Mesenchymal stem cell (in vitro differentiated cells and primary cell): ENCODE measurements around the gene SLN. TPM values are rescaled to one million over a fixed set of nuclear protein-coding genes. Genes with fewer than 3 reads are reported as not detected.
"Not testable (repeated sequence)": the region's sequence is repeated elsewhere in the genome, so short reads cannot be mapped to it uniquely, and the experiment has no call there.

Experiments
- DNase-seq: peaks from one replicate; pipeline ENCODE4 v3.0.0-alpha.2; 2013
- H2AFZ ChIP-seq: one replicate; pipeline ENCODE4 v1.6.1; 2013; ENCODE audit warnings: low read depth, mild to moderate bottlenecking, control low read depth, inconsistent platforms, low read length, moderate library complexity
- H2AK5ac ChIP-seq: 2 replicates; pipeline ENCODE4 v1.6.1; 2013; ENCODE audit warnings: low read length, moderate library complexity, mild to moderate bottlenecking, inconsistent platforms; ENCODE audit not compliant: severe bottlenecking
- H2BK120ac ChIP-seq: one replicate; pipeline ENCODE4 v1.6.1; 2013; ENCODE audit warnings: low read depth, mild to moderate bottlenecking, inconsistent platforms, low read length, moderate library complexity
- H2BK12ac ChIP-seq, 2 experiments: one replicate each; pipeline ENCODE4 v1.6.1; 2013; ENCODE audit warnings: inconsistent platforms in 2 of 2, low read length in 2 of 2, mild to moderate bottlenecking in 2 of 2, moderate library complexity in 2 of 2, control low read depth in 1 of 2
- H2BK15ac ChIP-seq: one replicate; pipeline ENCODE4 v1.6.1; 2013; ENCODE audit warnings: mild to moderate bottlenecking, low read depth, inconsistent platforms; ENCODE audit not compliant: poor library complexity, severe bottlenecking
- H2BK5ac ChIP-seq: 2 replicates; pipeline ENCODE4 v1.6.1; 2013; ENCODE audit warnings: low read depth, mild to moderate bottlenecking, low read length, control low read depth, inconsistent platforms; ENCODE audit not compliant: poor library complexity, severe bottlenecking
- H3K14ac ChIP-seq, 2 experiments: one replicate each; pipeline ENCODE4 v1.6.1; 2013; ENCODE audit warnings: inconsistent platforms in 2 of 2, low read length in 2 of 2, control low read depth in 1 of 2, mild to moderate bottlenecking in 1 of 2, moderate library complexity in 1 of 2
- H3K18ac ChIP-seq, 2 experiments: one replicate each; pipeline ENCODE4 v1.6.1; 2013; ENCODE audit warnings: inconsistent platforms in 2 of 2, low read length in 2 of 2, control low read depth in 1 of 2, low read depth in 1 of 2, mild to moderate bottlenecking in 1 of 2
- H3K23ac ChIP-seq, 2 experiments: one replicate each; pipeline ENCODE4 v1.6.1; 2013; ENCODE audit warnings: inconsistent platforms in 2 of 2, low read length in 2 of 2, mild to moderate bottlenecking in 2 of 2, moderate library complexity in 2 of 2, control low read depth in 1 of 2
- H3K27ac ChIP-seq: 2 replicates; pipeline ENCODE4 v1.5.1; 2013; ENCODE audit warnings: mild to moderate bottlenecking, moderate library complexity, low read length, control low read depth, inconsistent platforms; ENCODE audit not compliant: poor library complexity, severe bottlenecking
- H3K27me3 ChIP-seq, 2 experiments: 2 replicates each; pipeline versions ENCODE4 v1.6.1 to v1.7.0; 2013; ENCODE audit warnings: low read length in 2 of 2, mild to moderate bottlenecking in 2 of 2, moderate library complexity in 2 of 2, control low read depth in 1 of 2, inconsistent platforms in 1 of 2; ENCODE audit not compliant: control insufficient read depth in 1 of 2, insufficient read depth in 1 of 2
- H3K36me3 ChIP-seq, 2 experiments: 2 replicates each; pipeline versions ENCODE4 v1.6.1 to v1.7.0; 2013; ENCODE audit warnings: low read length in 2 of 2, control low read depth in 1 of 2, inconsistent platforms in 1 of 2, low read depth in 1 of 2, mild to moderate bottlenecking in 1 of 2; ENCODE audit not compliant: insufficient read depth in 2 of 2, control insufficient read depth in 1 of 2
- H3K4ac ChIP-seq, 2 experiments: one replicate each; pipeline ENCODE4 v1.6.1; 2013; ENCODE audit warnings: inconsistent platforms in 2 of 2, low read length in 2 of 2, mild to moderate bottlenecking in 2 of 2, moderate library complexity in 2 of 2, control low read depth in 1 of 2, low read depth in 1 of 2
- H3K4me1 ChIP-seq: 2 replicates; pipeline ENCODE4 v1.6.1; 2013; ENCODE audit warnings: low read depth, low read length, control low read depth; ENCODE audit not compliant: control insufficient read depth, insufficient read depth
- H3K4me2 ChIP-seq: 2 replicates; pipeline ENCODE4 v1.6.1; 2013; ENCODE audit warnings: low read length, mild to moderate bottlenecking, inconsistent platforms; ENCODE audit not compliant: poor library complexity, severe bottlenecking
- H3K4me3 ChIP-seq, 2 experiments: 2 replicates each; pipeline versions ENCODE4 v1.5.1 to v1.7.0; 2013; ENCODE audit warnings: low read length in 2 of 2, mild to moderate bottlenecking in 2 of 2, control low read depth in 1 of 2, low read depth in 1 of 2; ENCODE audit not compliant: insufficient read depth in 1 of 2
- H3K79me1 ChIP-seq: replicated peaks from 2 replicates; pipeline ENCODE4 v1.6.1; 2013; ENCODE audit warnings: mild to moderate bottlenecking, control low read depth, low read length, inconsistent platforms; ENCODE audit not compliant: poor library complexity, severe bottlenecking
- H3K9ac ChIP-seq: 2 replicates; pipeline ENCODE4 v1.7.0; 2013; ENCODE audit warnings: mild to moderate bottlenecking, low read length, moderate library complexity
- H3K9me3 ChIP-seq: 2 replicates; pipeline ENCODE4 v1.7.0; 2013; ENCODE audit warnings: mild to moderate bottlenecking, low read length; ENCODE audit not compliant: control insufficient read depth
- H4K8ac ChIP-seq: one replicate; pipeline ENCODE4 v1.6.1; 2013; ENCODE audit warnings: inconsistent platforms, mild to moderate bottlenecking, low read length, moderate library complexity
- H4K91ac ChIP-seq: one replicate; pipeline ENCODE4 v1.6.1; 2013; ENCODE audit warnings: mild to moderate bottlenecking, low read length, inconsistent platforms
- WGBS: methylation state at CpG from one replicate; pipeline ENCODE4 v1.1.7; 2013; ENCODE audit warnings: mixed read lengths; 5-methylcytosine and 5-hydroxymethylcytosine counted together
- polyA plus RNA-seq, 2 experiments: library from polyadenylated mRNA; stranded (reverse); fragments of 200-250 nt; gene quantifications; one replicate each; pipeline ENCODE4 v1.2.3, GENCODE V29; 2013

SLN gene
- polyA plus RNA-seq (2013, experiment 1 of 2): 0.21 TPM
- not detected for polyA plus RNA-seq (2013, experiment 2 of 2)

DNA sequence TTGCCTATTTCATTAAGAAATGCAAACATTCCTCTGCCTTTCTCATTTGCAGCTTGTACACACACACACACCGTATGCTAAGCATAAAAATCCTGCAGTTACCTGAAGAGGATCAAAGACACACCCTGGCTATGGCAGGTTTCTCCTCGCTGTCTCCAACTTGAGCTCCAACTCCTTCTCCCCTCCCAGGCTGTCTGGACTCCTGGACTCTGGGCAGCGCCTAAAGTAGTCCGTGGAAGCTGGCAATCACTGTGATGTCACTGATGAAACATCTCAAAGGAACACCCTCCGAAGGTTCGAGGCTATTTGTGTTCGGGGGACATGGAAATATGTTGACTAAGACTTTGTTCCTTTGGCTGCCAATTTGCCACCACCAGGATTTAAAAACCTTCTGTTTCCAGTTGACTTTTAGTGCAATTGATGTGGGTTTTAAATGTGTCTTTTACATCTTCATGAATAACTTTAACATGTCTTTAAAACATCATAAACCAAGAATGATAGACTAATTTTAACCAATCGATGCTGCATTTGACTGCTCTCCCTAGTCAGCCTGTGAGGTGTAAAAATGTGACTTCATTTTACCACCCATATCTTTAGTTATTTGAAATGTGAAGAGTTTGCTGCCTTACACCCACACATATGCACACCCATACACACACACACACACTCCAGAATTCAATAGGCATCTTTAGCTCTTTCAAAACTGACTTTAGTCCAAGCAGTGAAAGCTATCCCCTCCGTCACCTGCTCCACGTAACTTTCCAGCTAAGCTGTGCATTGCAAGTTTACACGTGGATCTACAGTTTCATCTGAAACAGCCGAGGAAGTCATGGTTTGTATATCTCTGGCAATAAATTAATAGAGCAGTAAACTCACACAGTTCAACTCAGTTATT lies at the start of gene SLN:
SLN (minus strand) TSS at position 196 of the 895 bp plus-strand sequence.
- Histone ChIP-seq H3K27ac (no peak within 1 kb of the TSS), H3K14ac (no peak within 1 kb of the TSS), H3K79me1 (no peaks in the 10 kb centered on the region), H2BK15ac (no peak within 1 kb of the TSS), H2AK5ac (no peak within 1 kb of the TSS), H3K27me3 (peaks cover 0 to 17% of the 10 kb centered on the region in 2 experiments), H3K4me1 (peaks cover 2% of the 10 kb centered on the region), H3K9me3 (no peaks in the 10 kb centered on the region), H3K4me2 (no peak within 1 kb of the TSS), H3K9ac (no peak within 1 kb of the TSS), H2BK120ac (no peak within 1 kb of the TSS), H3K36me3 (no peaks in the 10 kb centered on the region), H3K18ac (no peak within 1 kb of the TSS), H3K4me3 (no peak within 1 kb of the TSS), H2BK12ac (no peak within 1 kb of the TSS), H3K23ac (no peak within 1 kb of the TSS), H4K8ac (no peak within 1 kb of the TSS), H2AFZ (no peak within 1 kb of the TSS), H4K91ac (no peak within 1 kb of the TSS), H3K4ac (no peak within 1 kb of the TSS), H2BK5ac (no peak within 1 kb of the TSS)
- no peak for DNase-seq
- WGBS: 85% methylated on average over 9 of the region's 12 CpGs

DNA sequence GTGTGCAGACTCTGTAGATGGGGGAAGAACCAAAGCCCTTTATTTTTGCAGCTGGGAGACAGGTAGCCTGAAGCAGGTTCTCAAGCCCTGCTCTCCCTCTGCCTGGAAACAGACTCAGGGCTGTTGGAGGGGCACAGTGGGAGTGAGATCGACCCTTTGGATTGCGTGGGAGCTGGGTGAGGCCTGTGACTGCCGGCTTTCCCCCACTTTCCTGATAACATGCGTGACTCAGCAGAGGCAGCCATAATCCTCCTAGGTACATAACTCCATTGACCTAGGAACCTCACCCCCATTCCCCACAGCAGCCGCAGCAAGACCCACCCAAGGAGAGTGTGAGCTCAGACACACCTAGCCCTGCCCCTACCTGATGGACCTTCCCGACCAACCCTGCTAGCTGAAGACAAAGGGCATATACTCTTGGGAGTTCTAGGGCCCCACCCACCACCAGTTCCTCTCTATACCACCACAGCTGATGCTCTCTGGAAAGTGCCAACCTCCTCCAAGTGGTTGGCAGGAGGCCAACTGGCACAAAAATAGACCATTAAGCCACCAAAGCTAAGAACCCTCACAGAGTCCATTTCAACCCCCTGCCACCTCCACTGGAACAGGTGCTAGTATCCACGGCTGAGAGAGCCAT lies 47.0 kb upstream of the SLN start:
- not testable (repeated sequence) for H2BK120ac ChIP-seq, H3K4me3 ChIP-seq, H3K23ac ChIP-seq, H3K27ac ChIP-seq, H2BK5ac ChIP-seq, H3K9me3 ChIP-seq, H3K79me1 ChIP-seq, H3K18ac ChIP-seq, H3K9ac ChIP-seq, H4K91ac ChIP-seq, H3K4ac ChIP-seq, H3K36me3 ChIP-seq, H2BK15ac ChIP-seq, H2BK12ac ChIP-seq, DNase-seq, H2AFZ ChIP-seq, H3K27me3 ChIP-seq, H3K14ac ChIP-seq, H2AK5ac ChIP-seq, H3K4me1 ChIP-seq, H3K4me2 ChIP-seq, H4K8ac ChIP-seq
- 86% methylated on average over 7 of the region's 7 CpGs for WGBS

DNA sequence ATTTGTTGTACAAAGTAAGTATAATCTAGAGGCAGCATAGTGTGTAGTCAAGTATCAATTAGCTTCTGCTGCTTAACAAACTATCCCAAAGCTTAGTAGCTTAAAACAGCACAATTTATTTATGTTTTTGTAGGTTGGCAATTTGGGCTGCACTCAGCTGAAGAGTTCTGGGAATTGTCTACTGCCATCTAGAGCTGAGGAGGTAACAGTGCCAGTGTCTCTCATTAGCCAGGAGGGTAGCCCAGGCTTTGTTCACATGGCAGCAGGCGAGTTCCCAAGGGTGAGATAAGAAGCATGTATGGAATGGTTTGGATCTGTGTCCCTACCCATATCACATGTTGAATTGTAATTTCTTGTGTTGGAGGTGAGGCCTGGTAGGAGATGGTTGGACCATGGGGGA lies 45.8 kb upstream of the SLN start:
- Histone ChIP-seq H2BK5ac (no peak overlapping the region), H2BK12ac (no peak overlapping the region)

DNA sequence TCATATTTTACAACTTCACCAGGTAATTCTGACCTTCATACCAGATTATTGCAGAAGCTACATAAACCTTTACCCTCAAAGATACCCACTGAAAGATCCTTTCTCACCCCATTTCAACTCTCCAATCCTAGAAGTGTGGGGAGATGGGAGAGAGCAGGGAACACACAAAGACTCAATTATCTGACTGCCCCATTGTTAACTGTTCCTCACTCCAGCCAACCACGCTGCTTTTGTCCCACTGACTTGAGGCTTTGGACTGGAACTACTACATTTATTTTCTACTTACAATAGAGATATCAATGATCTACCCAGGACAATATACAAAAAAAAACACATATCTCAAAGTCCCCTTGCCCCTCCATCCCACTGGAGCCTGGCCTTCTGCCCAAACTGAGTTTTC lies 44.7 kb upstream of the SLN start:
- H3K23ac ChIP-seq: no peak overlapping the region
- H3K4me3 ChIP-seq: no peak overlapping the region
- H3K27me3 ChIP-seq: peaks cover 0 to 15% of the 10 kb centered on the region in 2 experiments
- WGBS: 81% methylated on average over 1 of the region's 1 CpG
- no peak overlapping the region for H2BK12ac ChIP-seq
- H3K4me1 ChIP-seq: no peaks in the 10 kb centered on the region
- H4K91ac ChIP-seq: no peak overlapping the region
- H3K9ac ChIP-seq: no peak overlapping the region
- H3K18ac ChIP-seq: no peak overlapping the region
- no peak overlapping the region for H2BK5ac ChIP-seq
- no peak overlapping the region for H3K27ac ChIP-seq
- H4K8ac ChIP-seq: no peak overlapping the region
- no peak overlapping the region for H2BK15ac ChIP-seq
- no peak overlapping the region for H3K14ac ChIP-seq
- H2AFZ ChIP-seq: no peak overlapping the region
- no peak overlapping the region for H3K4me2 ChIP-seq
- H2BK120ac ChIP-seq: no peak overlapping the region
- H2AK5ac ChIP-seq: no peak overlapping the region
- H3K9me3 ChIP-seq: no peaks in the 10 kb centered on the region
- H3K4ac ChIP-seq: no peak overlapping the region
- H3K36me3 ChIP-seq: no peaks in the 10 kb centered on the region
- no peak for DNase-seq
- no peaks in the 10 kb centered on the region for H3K79me1 ChIP-seq

More for the DNA sequence above, 45.8 kb upstream of the SLN start:
- Histone ChIP-seq H3K4ac (no peak overlapping the region), H3K4me2 (no peak overlapping the region), H2BK120ac (no peak overlapping the region), H3K4me3 (no peak overlapping the region), H3K79me1 (no peaks in the 10 kb centered on the region), H3K9ac (no peak overlapping the region), H3K27ac (no peak overlapping the region), H3K14ac (no peak overlapping the region), H3K9me3 (no peaks in the 10 kb centered on the region), H4K91ac (no peak overlapping the region), H3K4me1 (no peaks in the 10 kb centered on the region), H3K27me3 (peaks cover 0 to 15% of the 10 kb centered on the region in 2 experiments), H4K8ac (no peak overlapping the region), H2AK5ac (no peak overlapping the region), H3K18ac (no peak overlapping the region), H3K36me3 (no peaks in the 10 kb centered on the region), H2BK15ac (no peak overlapping the region), H2AFZ (no peak overlapping the region), H3K23ac (no peak overlapping the region)
- WGBS: 81% methylated on average over 1 of the region's 1 CpG
- no peak for DNase-seq
